SU-DHL-6 (cell line): ENCODE data around the gene RILPL1.
"Not testable (repeated sequence)": the region's sequence is repeated elsewhere in the genome, so short reads cannot be mapped to it uniquely, and the experiment has no call there.

Source experiments
- H2AFZ ChIP-seq: fragments of 200-600 bp; sonication (generic); 2 replicates; pipeline ENCODE4 v1.6.1; 2014; ENCODE audit warnings: low read depth, mild to moderate bottlenecking, moderate library complexity, mixed read lengths, antibody characterized with exemption, low read length; ENCODE audit not compliant: severe bottlenecking
- H3F3A ChIP-seq: fragments of 200-600 bp; shearing (Covaris generic); 2 replicates; pipeline ENCODE4 v1.6.0; 2016; ENCODE audit warnings: antibody characterized with exemption, mild to moderate bottlenecking; ENCODE audit not compliant: insufficient read depth
- H3K27ac ChIP-seq: fragments of 200-600 bp; sonication (generic); 2 replicates; pipeline ENCODE4 v1.5.1; 2016; ENCODE audit warnings: low read depth, mild to moderate bottlenecking, low read length, moderate library complexity, mixed read lengths
- H3K27me3 ChIP-seq: fragments of 200-600 bp; sonication (generic), shearing (Covaris generic); 2 replicates; pipeline ENCODE4 v1.6.0; 2014; ENCODE audit warnings: mild to moderate bottlenecking, low read length
- H3K36me3 ChIP-seq: fragments of 200-600 bp; sonication (generic); 2 replicates; pipeline ENCODE4 v1.6.1; 2014; ENCODE audit warnings: mild to moderate bottlenecking, low read length, mixed read lengths
- H3K4me2 ChIP-seq: fragments of 300-600, 200-600 bp; shearing (Covaris generic), sonication (generic); 2 replicates; pipeline ENCODE4 v1.6.0; 2014; ENCODE audit warnings: low read length, low read depth, mild to moderate bottlenecking; ENCODE audit not compliant: poor library complexity, severe bottlenecking
- H3K4me3 ChIP-seq: fragments of 200-600 bp; sonication (generic); 2 replicates; pipeline ENCODE4 v1.5.1; 2014; ENCODE audit warnings: antibody characterized with exemption, low read length, mild to moderate bottlenecking, mixed read lengths; ENCODE audit not compliant: insufficient read depth, poor library complexity, severe bottlenecking
- H3K79me2 ChIP-seq: fragments of 200-600 bp; sonication (generic); 2 replicates; pipeline ENCODE4 v1.6.1; 2014; ENCODE audit warnings: mild to moderate bottlenecking, low read length, moderate library complexity; ENCODE audit not compliant: insufficient read depth
- H3K9ac ChIP-seq: fragments of 200-600 bp; sonication (generic); 2 replicates; pipeline ENCODE4 v1.7.0; 2014; ENCODE audit warnings: mild to moderate bottlenecking, low read length
- H3K9me2 ChIP-seq: fragments of 200-600 bp; sonication (generic); replicated peaks from 2 replicates; pipeline ENCODE4 v1.6.1; 2014; ENCODE audit warnings: low read length; ENCODE audit not compliant: insufficient read depth
- H3K9me3 ChIP-seq: fragments of 200-600 bp; sonication (generic); 2 replicates; pipeline ENCODE4 v1.6.1; 2014; ENCODE audit warnings: low read length, mixed read lengths; ENCODE audit not compliant: insufficient read depth
- H4K20me1 ChIP-seq: fragments of 200-600 bp; sonication (generic); 2 replicates; pipeline ENCODE4 v1.6.1; 2014; ENCODE audit warnings: low read depth, mild to moderate bottlenecking, antibody characterized with exemption, low read length, moderate library complexity, mixed read lengths
- EZH2phosphoT487 ChIP-seq: fragments of 200-600 bp; sonication (generic), shearing (Covaris generic); conservative IDR thresholded peaks from 2 replicates; pipeline ENCODE4 v1.6.1; 2018; ENCODE audit warnings: mild to moderate bottlenecking, antibody characterized with exemption, low read length, moderate library complexity, mixed read lengths
- TF ChIP-seq, protein P1 (sequence below): fragments of 200-600 bp; sonication (generic); IDR thresholded peaks from one replicate; pipeline ENCODE4 v1.5.1; 2017; ENCODE audit warnings: antibody characterized with exemption, mild to moderate bottlenecking, low read length, moderate library complexity; ENCODE audit not compliant: insufficient read depth, poor library complexity, severe bottlenecking

Gene RILPL1

DNA sequence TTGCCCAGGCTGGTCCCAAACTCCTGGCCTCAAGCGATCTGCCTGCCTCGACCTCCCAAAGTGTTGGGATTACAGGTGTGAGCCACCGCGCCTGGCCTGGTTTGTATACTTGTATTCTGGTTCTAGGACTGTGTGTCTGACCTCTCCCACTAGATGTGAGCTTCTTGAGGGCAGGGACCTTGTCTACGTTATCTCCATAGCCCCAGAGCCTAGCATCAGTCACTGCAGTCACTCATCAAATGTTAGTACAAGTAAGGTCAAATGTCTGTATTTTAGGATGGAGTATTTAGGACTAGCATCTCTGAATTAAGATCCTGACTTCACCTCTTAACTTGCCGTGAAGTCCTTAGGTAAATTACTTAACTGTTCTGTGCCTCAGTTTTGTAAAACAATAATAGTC, 99.9 kb downstream of the RILPL1 start:
- Histone ChIP-seq H3K4me3 (no peak overlapping the region), H3K4me2 (no peak overlapping the region), H3K27ac (no peak overlapping the region)

DNA sequence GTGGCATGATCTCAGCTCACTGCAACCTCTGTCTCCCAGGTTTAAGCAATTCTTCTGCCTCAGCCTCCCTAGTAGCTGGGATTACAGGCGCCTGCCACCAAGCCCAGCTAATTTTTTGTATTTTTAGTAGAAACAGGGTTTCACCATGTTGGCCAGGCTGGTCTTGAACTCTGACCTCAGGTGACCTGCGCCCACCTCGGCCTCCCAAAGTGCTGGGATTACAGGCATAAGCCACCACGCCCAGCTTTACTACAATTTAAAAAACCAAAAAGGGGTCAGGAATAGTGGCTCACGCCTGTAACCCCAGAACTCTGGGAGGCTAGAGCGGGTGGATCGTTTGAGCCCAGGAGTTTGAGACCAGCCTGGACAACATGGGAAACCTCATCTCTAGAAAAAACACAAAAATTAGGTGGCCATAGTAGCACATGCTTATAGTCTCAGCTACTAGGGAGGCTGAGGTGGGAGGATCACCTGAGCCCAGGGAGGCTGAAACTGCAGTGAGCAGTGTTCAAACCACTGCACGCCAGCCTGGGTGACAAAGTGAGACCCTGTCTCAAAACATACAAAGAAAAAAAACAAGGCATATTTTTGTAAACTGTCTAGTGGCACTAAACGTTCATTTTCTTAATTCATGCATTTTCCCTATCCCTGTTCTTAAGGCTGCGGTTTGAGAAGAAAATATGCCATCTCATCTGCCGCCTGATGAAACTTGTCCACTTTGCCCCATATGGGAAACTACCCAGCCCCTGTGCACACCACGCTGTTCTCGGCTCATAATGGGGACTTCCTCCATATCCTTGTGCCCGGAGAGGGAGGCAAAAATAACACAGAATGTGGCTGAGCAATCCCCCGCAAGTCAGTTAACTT, 101.3 kb downstream of the RILPL1 start:
- H3K27ac ChIP-seq, H3K9me2 ChIP-seq, H3K27me3 ChIP-seq, H3F3A ChIP-seq, H2AFZ ChIP-seq, H4K20me1 ChIP-seq, H3K4me3 ChIP-seq, H3K36me3 ChIP-seq, H3K9me3 ChIP-seq, H3K4me2 ChIP-seq, H3K9ac ChIP-seq, H3K79me2 ChIP-seq: not testable (repeated sequence)

More for the DNA sequence above, 99.9 kb downstream of the RILPL1 start:
- Histone ChIP-seq H4K20me1 (no peaks in the 10 kb centered on the region), H2AFZ (no peak overlapping the region), H3K9ac (no peak overlapping the region), H3K27me3 (no peaks in the 10 kb centered on the region), H3K36me3 (no peaks in the 10 kb centered on the region), H3K79me2 (no peaks in the 10 kb centered on the region), H3F3A (no peaks in the 10 kb centered on the region), H3K9me3 (no peaks in the 10 kb centered on the region), H3K9me2 (no peaks in the 10 kb centered on the region)
- TF ChIP-seq, protein P1, sequence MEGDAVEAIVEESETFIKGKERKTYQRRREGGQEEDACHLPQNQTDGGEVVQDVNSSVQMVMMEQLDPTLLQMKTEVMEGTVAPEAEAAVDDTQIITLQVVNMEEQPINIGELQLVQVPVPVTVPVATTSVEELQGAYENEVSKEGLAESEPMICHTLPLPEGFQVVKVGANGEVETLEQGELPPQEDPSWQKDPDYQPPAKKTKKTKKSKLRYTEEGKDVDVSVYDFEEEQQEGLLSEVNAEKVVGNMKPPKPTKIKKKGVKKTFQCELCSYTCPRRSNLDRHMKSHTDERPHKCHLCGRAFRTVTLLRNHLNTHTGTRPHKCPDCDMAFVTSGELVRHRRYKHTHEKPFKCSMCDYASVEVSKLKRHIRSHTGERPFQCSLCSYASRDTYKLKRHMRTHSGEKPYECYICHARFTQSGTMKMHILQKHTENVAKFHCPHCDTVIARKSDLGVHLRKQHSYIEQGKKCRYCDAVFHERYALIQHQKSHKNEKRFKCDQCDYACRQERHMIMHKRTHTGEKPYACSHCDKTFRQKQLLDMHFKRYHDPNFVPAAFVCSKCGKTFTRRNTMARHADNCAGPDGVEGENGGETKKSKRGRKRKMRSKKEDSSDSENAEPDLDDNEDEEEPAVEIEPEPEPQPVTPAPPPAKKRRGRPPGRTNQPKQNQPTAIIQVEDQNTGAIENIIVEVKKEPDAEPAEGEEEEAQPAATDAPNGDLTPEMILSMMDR, result no peak
- no peak for TF ChIP-seq EZH2phosphoT487

DNA sequence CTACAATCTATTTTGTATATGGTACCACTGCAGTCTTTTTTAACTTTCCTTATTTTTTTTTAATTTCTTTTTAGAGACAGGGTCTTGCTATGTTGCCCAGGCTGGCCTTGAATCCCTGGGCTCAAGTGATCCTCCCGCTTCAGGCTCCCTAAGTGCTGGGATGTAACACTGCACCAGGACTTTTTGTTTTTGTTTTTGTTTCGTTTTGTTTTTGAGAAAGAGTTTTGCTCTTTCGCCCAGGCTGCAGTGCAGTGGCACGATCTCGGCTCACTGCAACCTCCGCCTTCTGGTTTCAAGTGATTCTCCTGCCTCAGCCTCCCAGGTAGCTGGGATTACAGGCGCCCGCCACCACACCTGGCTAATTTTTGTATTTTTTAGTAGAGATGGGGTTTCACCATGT, 104.4 kb downstream of the RILPL1 start:
- not testable (repeated sequence) for H3K27me3 ChIP-seq, H3K9me2 ChIP-seq, H3K4me2 ChIP-seq, H3K9me3 ChIP-seq, H3K4me3 ChIP-seq, H3K27ac ChIP-seq, H3K79me2 ChIP-seq, H4K20me1 ChIP-seq, H2AFZ ChIP-seq, H3K36me3 ChIP-seq, H3F3A ChIP-seq, H3K9ac ChIP-seq

DNA sequence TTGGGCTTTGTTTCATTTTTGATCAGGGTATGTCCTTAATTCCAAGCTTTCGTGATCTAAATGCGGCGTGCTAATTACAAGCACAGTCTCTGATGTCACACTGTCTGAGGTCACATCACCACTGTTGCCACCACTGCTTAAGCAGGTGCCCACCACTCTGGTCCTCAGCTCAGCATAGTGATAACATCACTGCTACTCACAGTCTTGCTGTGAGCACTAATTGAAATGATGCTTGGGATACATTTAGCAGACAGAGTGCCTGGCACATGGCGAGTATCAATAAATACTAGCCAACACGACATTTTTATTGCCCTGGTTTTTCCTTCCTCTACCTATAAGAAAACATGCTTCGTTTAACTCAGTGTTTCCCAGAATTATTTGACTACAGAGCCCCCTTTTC, 104.9 kb downstream of the RILPL1 start:
- Histone ChIP-seq H2AFZ (no peak overlapping the region), H3F3A (no peaks in the 10 kb centered on the region), H3K27ac (no peak overlapping the region), H3K9me2 (no peaks in the 10 kb centered on the region), H3K9me3 (no peaks in the 10 kb centered on the region), H3K4me3 (no peak overlapping the region), H3K4me2 (no peak overlapping the region), H3K27me3 (no peaks in the 10 kb centered on the region), H3K79me2 (no peaks in the 10 kb centered on the region), H4K20me1 (no peaks in the 10 kb centered on the region), H3K9ac (no peak overlapping the region), H3K36me3 (no peaks in the 10 kb centered on the region)
- TF ChIP-seq, protein P1, result no peak
- TF ChIP-seq EZH2phosphoT487, result no peak
